Activated CD4-positive, alpha-beta memory T cell treated with anti-CD3 and anti-CD28 coated beads, Interleukin-2, amount 10 ng/mL, durations not matched to agents 7 days and 5 days (primary cell): ENCODE results near the gene PDE8A. TPM values are rescaled to one million over a fixed set of nuclear protein-coding genes. Genes with fewer than 3 reads are reported as not detected.

Experiments used
- CTCF ChIA-PET: fragments of 350-600 bp; sonication (Branson Sonifier 250); formaldehyde crosslinking; loops from one replicate; lab custom pipeline; 2021; ENCODE audit warnings: antibody characterized with exemption, inconsistent platforms; lab: Charles Lee
- POLR2A ChIA-PET: fragments of 350-600 bp; sonication (Branson Sonifier 250); formaldehyde crosslinking; loops from one replicate; lab custom pipeline; 2021; ENCODE audit warnings: antibody characterized with exemption; lab: Charles Lee
- DNase-seq: peaks from one replicate; pipeline ENCODE4 v3.0.0-alpha.2; 2020
- H3K27ac Mint-ChIP-seq: one replicate; pipeline ENCODE4 v1.8.0; 2021; ENCODE audit warnings: mild to moderate bottlenecking, mixed read lengths
- H3K27me3 Mint-ChIP-seq: one replicate; pipeline ENCODE4 v1.8.0; 2021; ENCODE audit warnings: mixed read lengths
- H3K36me3 Mint-ChIP-seq: one replicate; pipeline ENCODE4 v1.8.0; 2021; ENCODE audit warnings: low read depth, mixed read lengths
- H3K4me1 Mint-ChIP-seq: one replicate; pipeline ENCODE4 v1.8.0; 2021; ENCODE audit warnings: mixed read lengths
- H3K4me3 Mint-ChIP-seq: one replicate; pipeline ENCODE4 v1.8.0; 2021; ENCODE audit warnings: mild to moderate bottlenecking, mixed read lengths
- H3K9me3 Mint-ChIP-seq: one replicate; pipeline ENCODE4 v1.8.0; 2021; ENCODE audit warnings: mixed read lengths
- total RNA-seq, 2 experiments: library from RNA; stranded (reverse); gene quantifications; one replicate each; pipeline ENCODE4 v1.2.3, GENCODE V29; 2021

PDE8A gene
- total RNA-seq, 2 experiments from 2014 or later = 24.4 to 25.1 TPM

DNA sequence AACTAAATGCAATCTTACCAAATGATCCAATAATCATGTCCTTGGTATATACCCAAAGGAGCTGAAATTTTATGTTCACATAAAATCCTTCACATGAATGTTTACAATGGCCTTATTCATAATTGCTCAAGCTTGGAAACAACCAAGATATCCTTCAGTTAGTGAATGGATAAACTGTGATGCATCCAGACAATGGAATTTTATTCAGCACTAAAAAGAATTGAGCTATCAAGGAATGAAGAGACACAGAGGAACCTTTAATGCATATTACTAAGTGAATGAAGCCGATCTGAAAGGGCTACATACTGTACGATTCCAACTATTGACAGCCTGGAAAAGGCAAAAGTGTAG, 168.4 kb downstream of the PDE8A start:
- Mint-ChIP-seq H3K27ac (no peak overlapping the region), H3K27me3 (peaks cover 8% of the 10 kb centered on the region), H3K4me1 (peaks cover 3% of the 10 kb centered on the region), H3K36me3 (no peaks in the 10 kb centered on the region), H3K4me3 (no peak overlapping the region), H3K9me3 (peaks cover 5% of the 10 kb centered on the region)
- POLR2A ChIA-PET = no interaction called here
- no peak for DNase-seq
- CTCF ChIA-PET = interaction anchor here (0.6 kb wide), 1 partner anchor 357 kb away, joined by 4 read pairs; no protein-coding TSS in a partner anchor

- H3K4me1 Mint-ChIP-seq = peaks cover 3% of the 10 kb centered on the region
- no peak overlapping the region for H3K4me3 Mint-ChIP-seq
- peaks cover 5% of the 10 kb centered on the region for H3K9me3 Mint-ChIP-seq
- DNase-seq = no peak
- no peak overlapping the region for H3K27ac Mint-ChIP-seq
- H3K27me3 Mint-ChIP-seq = peaks cover 13% of the 10 kb centered on the region
- POLR2A ChIA-PET = no interaction called here
- H3K36me3 Mint-ChIP-seq = no peaks in the 10 kb centered on the region
- CTCF ChIA-PET = interaction anchor here (1.5 kb wide), 1 partner anchor 18 kb away, joined by 5 read pairs; no protein-coding TSS in a partner anchor
Observed at GRCh38 chr15:85151145-85151544, 169.5 kb downstream of the PDE8A start.

- Mint-ChIP-seq H3K4me3 (no peak overlapping the region), H3K27ac (no peak overlapping the region), H3K9me3 (peaks cover 5% of the 10 kb centered on the region), H3K36me3 (no peaks in the 10 kb centered on the region), H3K4me1 (peaks cover 3% of the 10 kb centered on the region), H3K27me3 (peaks cover 15% of the 10 kb centered on the region)
- no peak for DNase-seq
- POLR2A ChIA-PET = no interaction called here
- CTCF ChIA-PET = interaction anchor here (1.5 kb wide), 1 partner anchor 17 kb away, joined by 5 read pairs; no protein-coding TSS in a partner anchor
Observed at GRCh38 chr15:85151861-85152260, 170.2 kb downstream of the PDE8A start.

GRCh38 chr15:85154061-85154460, 172.4 kb downstream of the PDE8A start:
- Mint-ChIP-seq H3K9me3 (peaks cover 5% of the 10 kb centered on the region), H3K27me3 (peaks cover 20% of the 10 kb centered on the region), H3K4me3 (no peak overlapping the region), H3K4me1 (peaks cover 3% of the 10 kb centered on the region), H3K27ac (no peak overlapping the region), H3K36me3 (no peaks in the 10 kb centered on the region)
- ChIA-PET POLR2A (no interaction called here), CTCF (no interaction called here)
- DNase-seq = no peak

GRCh38 chr15:85155360-85155759, 173.7 kb downstream of the PDE8A start:
- POLR2A ChIA-PET = no interaction called here
- DNase-seq = no peak

DNA sequence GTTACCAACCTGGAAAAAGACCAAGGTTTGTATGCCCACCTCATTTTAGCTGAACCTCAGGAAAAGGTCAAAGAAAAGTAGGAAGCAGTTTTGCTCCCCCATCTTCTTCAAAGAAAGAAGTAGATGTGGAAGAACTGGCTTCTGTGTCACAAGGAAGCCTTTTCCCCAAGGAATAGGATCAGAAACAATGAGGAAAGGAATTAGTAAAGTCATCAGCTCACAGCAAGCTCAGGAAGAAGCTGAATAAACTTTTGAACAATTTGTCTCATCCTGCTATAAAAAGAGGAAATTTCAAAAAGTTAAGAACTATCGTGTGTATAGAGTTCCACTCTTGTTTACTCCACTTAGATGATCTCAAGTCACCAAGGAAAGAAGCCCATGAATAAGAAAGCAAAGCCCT, 174.2 kb downstream of the PDE8A start:
- Mint-ChIP-seq H3K36me3 (no peaks in the 10 kb centered on the region), H3K27ac (no peak overlapping the region), H3K9me3 (peaks cover 5% of the 10 kb centered on the region), H3K4me3 (no peak overlapping the region), H3K4me1 (peaks cover 3% of the 10 kb centered on the region), H3K27me3 (peaks cover 22% of the 10 kb centered on the region)
- DNase-seq = no peak
- CTCF ChIA-PET = no interaction called here
- POLR2A ChIA-PET = no interaction called here

More at GRCh38 chr15:85155360-85155759, 173.7 kb downstream of the PDE8A start:
- Mint-ChIP-seq H3K4me3 (no peak overlapping the region), H3K4me1 (peaks cover 3% of the 10 kb centered on the region), H3K9me3 (peaks cover 5% of the 10 kb centered on the region), H3K36me3 (no peaks in the 10 kb centered on the region), H3K27ac (no peak overlapping the region), H3K27me3 (peaks cover 23% of the 10 kb centered on the region)
- CTCF ChIA-PET = no interaction called here

GRCh38 chr15:85157344-85157743, 175.7 kb downstream of the PDE8A start:
- no peak overlapping the region for H3K4me3 Mint-ChIP-seq
- POLR2A ChIA-PET = no interaction called here
- H3K36me3 Mint-ChIP-seq = no peaks in the 10 kb centered on the region
- CTCF ChIA-PET = no interaction called here
- H3K27me3 Mint-ChIP-seq = peaks cover 22% of the 10 kb centered on the region
- peaks cover 5% of the 10 kb centered on the region for H3K9me3 Mint-ChIP-seq
- DNase-seq = no peak
- peaks cover 3% of the 10 kb centered on the region for H3K4me1 Mint-ChIP-seq
- H3K27ac Mint-ChIP-seq = no peak overlapping the region

GRCh38 chr15:85162237-85162636, 180.6 kb downstream of the PDE8A start:
- H3K4me1 Mint-ChIP-seq = no peaks in the 10 kb centered on the region
- H3K9me3 Mint-ChIP-seq = no peaks in the 10 kb centered on the region
- POLR2A ChIA-PET = no interaction called here
- H3K27ac Mint-ChIP-seq = no peak overlapping the region
- no peaks in the 10 kb centered on the region for H3K36me3 Mint-ChIP-seq
- H3K27me3 Mint-ChIP-seq = peaks cover 26% of the 10 kb centered on the region
- H3K4me3 Mint-ChIP-seq = no peak overlapping the region
- CTCF ChIA-PET = no interaction called here
- DNase-seq = no peak

GRCh38 chr15:85164841-85165466, 183.3 kb downstream of the PDE8A start:
- H3K27me3 Mint-ChIP-seq = peaks cover 29% of the 10 kb centered on the region
- POLR2A ChIA-PET = no interaction called here

DNA sequence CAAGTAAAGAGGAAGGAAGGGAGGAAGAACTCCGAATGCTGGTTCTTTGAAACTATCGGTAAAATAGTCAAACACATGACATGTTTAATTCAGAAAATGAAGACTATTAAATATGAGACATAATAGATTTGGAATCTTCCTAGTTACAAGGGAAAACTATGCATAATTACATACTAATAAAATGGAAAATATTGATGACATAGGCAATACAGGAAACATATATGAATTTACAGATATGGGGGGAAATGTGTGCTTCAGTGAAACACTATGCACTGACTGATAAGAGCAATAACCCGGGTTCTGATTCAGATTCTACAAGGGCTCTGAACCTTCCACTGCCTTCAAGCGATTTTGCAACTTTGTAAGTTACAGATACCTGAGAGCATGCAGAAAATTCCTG, 185.9 kb downstream of the PDE8A start:
- no peak for DNase-seq
- ChIA-PET POLR2A (no interaction called here), CTCF (interaction anchor here (0.6 kb wide), 1 partner anchor 145 kb away, joined by 3 read pairs; no protein-coding TSS in a partner anchor)
- H3K27ac Mint-ChIP-seq = no peak overlapping the region
- H3K4me3 Mint-ChIP-seq = no peak overlapping the region
- peaks cover 9% of the 10 kb centered on the region for H3K9me3 Mint-ChIP-seq
- no peaks in the 10 kb centered on the region for H3K36me3 Mint-ChIP-seq
- H3K4me1 Mint-ChIP-seq = peaks cover 1% of the 10 kb centered on the region
- H3K27me3 Mint-ChIP-seq = peaks cover 38% of the 10 kb centered on the region

More at GRCh38 chr15:85164841-85165466, 183.3 kb downstream of the PDE8A start:
- Mint-ChIP-seq H3K4me1 (peaks cover 1% of the 10 kb centered on the region), H3K4me3 (no peak overlapping the region), H3K36me3 (no peaks in the 10 kb centered on the region), H3K27ac (no peak overlapping the region), H3K9me3 (no peaks in the 10 kb centered on the region)
- no peak for DNase-seq
- CTCF ChIA-PET = no interaction called here

- no peaks in the 10 kb centered on the region for H3K36me3 Mint-ChIP-seq
- ChIA-PET CTCF (interaction anchor here (0.8 to 1.3 kb wide), 4 partner anchors 10 to 95 kb away, joined by 3 to 5 read pairs (median 3); no protein-coding TSS in a partner anchor), POLR2A (interaction anchor here (0.9 kb wide), 1 partner anchor 188 kb away, joined by 3 read pairs; no protein-coding TSS in a partner anchor)
- no peak overlapping the region for H3K27ac Mint-ChIP-seq
- H3K4me3 Mint-ChIP-seq = no peak overlapping the region
- H3K9me3 Mint-ChIP-seq = peaks cover 13% of the 10 kb centered on the region
- DNase-seq = peak; percentile 30
- H3K27me3 Mint-ChIP-seq = peaks cover 38% of the 10 kb centered on the region
- H3K4me1 Mint-ChIP-seq = peaks cover 1% of the 10 kb centered on the region
Observed at GRCh38 chr15:85168642-85169173, 187.1 kb downstream of the PDE8A start.

DNA sequence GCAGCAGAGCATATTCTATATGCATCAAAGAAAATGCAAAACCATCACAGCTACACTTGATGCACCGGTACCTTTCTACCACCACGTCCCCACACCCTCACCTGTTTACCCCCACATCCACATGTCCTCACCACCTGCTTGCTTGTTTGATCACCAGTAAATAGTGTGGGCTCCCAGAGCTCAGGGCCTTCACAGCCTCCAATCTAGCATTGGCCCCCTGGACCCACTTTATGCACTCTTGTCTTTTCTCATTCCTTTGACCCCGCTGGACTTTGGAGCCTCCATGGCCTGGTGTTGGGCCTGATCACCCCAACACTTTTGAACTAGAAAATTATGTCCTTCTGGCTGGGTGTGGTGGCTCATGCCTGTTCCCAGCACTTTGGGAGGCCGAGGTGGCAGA, 190.1 kb downstream of the PDE8A start:
- peaks cover 13% of the 10 kb centered on the region for H3K9me3 Mint-ChIP-seq
- peaks cover 1% of the 10 kb centered on the region for H3K4me1 Mint-ChIP-seq
- peaks cover 24% of the 10 kb centered on the region for H3K27me3 Mint-ChIP-seq
- no peak overlapping the region for H3K4me3 Mint-ChIP-seq
- ChIA-PET POLR2A (no interaction called here), CTCF (no interaction called here)
- no peaks in the 10 kb centered on the region for H3K36me3 Mint-ChIP-seq
- no peak overlapping the region for H3K27ac Mint-ChIP-seq
- DNase-seq = no peak

- Mint-ChIP-seq H3K4me3 (no peak overlapping the region), H3K4me1 (peaks cover 1% of the 10 kb centered on the region), H3K36me3 (no peaks in the 10 kb centered on the region), H3K27me3 (peaks cover 15% of the 10 kb centered on the region), H3K27ac (no peak overlapping the region), H3K9me3 (peaks cover 13% of the 10 kb centered on the region)
- ChIA-PET CTCF (no interaction called here), POLR2A (no interaction called here)
- no peak for DNase-seq
Observed at GRCh38 chr15:85172846-85173490, 191.3 kb downstream of the PDE8A start.
